Tibial nerve (tissue), 4 donors: ENCODE data around the gene F10.

Experiments
- EP300 ChIP-seq, 2 donors: sonication (generic); formaldehyde crosslinking; IDR thresholded peaks; one replicate each; pipeline ENCODE4 v1.6.1; 2017; ENCODE audit warnings: antibody characterized with exemption in 2 of 2, mild to moderate bottlenecking in 1 of 2
- POLR2A ChIP-seq, 2 donors: fragments of 450-650 bp; IDR thresholded peaks; one replicate each; pipeline ENCODE4 v1.6.1; 2017; ENCODE audit warnings: antibody characterized with exemption in 2 of 2, mild to moderate bottlenecking in 2 of 2, moderate library complexity in 2 of 2
- TF ChIP-seq, protein P1 (sequence below), 5 experiments: fragments of 200-600 bp in 3 of 5; fragments of 450-650 bp in 2 of 5; sonication (generic) in 3 of 5; IDR thresholded peaks; one replicate each; pipeline ENCODE4 v1.5.1; 2016 to 2019; ENCODE audit warnings: antibody characterized with exemption in 5 of 5, mild to moderate bottlenecking in 3 of 5, moderate library complexity in 2 of 5

DNA sequence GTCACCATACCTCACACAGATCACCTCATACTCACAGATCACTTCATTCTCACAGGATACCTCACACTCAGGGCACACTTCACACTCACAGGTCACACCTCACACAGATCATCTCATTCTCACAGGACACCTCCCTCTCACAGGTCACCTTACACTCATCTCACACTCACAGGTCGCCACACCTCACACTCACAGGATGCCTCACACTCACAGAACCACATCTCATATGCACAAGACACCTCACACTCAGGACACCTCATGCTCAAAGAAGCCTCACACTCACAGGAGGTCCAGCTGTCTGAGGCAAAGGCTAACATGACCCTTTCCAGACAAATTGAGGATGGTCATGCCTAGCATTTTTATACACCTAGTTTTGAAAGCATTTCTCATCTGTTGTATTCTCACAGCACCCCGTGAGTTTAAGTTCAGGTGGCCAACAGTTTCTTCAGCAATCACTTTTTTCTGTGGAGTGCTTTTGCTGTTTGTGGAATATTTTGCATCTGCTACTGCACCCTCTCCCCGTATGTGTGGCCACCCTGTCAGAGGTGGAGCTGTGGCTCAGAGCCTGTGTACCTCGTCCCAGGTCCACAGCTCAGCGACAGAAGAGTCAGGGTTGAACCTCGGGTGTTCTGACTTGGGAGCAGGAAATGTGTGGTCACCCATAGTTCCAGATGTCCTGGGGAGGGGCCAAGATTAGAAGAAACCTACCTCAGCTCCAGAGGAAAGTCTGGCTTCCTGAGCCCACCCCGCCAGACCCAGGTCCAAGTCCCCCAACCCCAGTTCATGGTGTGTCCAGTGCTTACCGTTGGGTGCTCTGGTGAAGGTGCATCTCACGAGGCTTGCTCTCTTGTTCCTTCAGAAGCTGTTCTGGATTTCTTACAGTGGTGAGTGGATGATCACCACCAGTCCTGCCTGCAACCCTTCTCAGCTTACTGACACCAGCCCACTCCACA lies 9.4 kb upstream of the F10 start:
- TF ChIP-seq, protein P1, sequence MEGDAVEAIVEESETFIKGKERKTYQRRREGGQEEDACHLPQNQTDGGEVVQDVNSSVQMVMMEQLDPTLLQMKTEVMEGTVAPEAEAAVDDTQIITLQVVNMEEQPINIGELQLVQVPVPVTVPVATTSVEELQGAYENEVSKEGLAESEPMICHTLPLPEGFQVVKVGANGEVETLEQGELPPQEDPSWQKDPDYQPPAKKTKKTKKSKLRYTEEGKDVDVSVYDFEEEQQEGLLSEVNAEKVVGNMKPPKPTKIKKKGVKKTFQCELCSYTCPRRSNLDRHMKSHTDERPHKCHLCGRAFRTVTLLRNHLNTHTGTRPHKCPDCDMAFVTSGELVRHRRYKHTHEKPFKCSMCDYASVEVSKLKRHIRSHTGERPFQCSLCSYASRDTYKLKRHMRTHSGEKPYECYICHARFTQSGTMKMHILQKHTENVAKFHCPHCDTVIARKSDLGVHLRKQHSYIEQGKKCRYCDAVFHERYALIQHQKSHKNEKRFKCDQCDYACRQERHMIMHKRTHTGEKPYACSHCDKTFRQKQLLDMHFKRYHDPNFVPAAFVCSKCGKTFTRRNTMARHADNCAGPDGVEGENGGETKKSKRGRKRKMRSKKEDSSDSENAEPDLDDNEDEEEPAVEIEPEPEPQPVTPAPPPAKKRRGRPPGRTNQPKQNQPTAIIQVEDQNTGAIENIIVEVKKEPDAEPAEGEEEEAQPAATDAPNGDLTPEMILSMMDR (IDR thresholded peaks at IDR 0.05) = no peak
- TF ChIP-seq POLR2A (IDR thresholded peaks at IDR 0.05) (no peak), EP300 (IDR thresholded peaks at IDR 0.05) (no peak)
